HG02943 (cell line): ENCODE data around the gene ELN.
"Not testable (repeated sequence)": the region's sequence is repeated elsewhere in the genome, so short reads cannot be mapped to it uniquely, and the experiment has no call there.

Experiments used
- ATAC-seq: cut with Tn5 transposase; IDR thresholded peaks from one replicate; pipeline ENCODE4 v1.9.1; 2021; ENCODE audit warnings: mild to moderate bottlenecking, low read depth, moderate library complexity; ENCODE audit not compliant: unreplicated experiment

ELN gene

DNA sequence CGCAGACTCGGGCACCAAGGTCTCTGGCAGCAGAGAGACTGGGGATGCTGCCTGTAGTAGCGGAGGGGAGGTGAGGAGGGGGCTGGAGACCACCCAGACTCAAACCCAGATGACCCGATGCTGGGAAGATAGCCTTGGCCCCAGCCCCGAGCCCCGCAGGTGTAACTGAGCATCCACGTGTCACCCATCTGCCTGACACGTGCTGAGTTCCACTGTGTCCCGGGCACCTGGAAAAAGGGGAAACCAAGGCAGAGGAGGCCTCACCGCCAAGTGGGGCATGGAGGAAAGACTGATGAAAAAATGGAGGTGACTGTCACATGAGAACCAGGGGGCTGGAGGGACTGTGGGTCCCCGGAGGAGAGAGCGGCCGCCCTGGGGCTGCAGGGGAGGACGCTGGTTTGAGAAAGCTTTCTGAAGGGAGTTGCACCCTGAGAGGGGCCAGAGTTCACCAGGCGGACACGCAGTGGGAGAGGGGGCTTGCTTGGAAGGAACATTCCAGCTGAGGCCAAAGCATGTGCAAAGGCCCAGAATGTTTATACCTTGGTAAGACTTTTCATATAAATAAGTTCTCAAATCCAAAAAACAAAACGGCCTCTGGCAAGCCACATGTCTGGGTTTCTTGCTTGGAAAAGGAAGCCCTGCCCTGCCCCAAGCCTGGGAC is 27.4 kb upstream of the ELN start:
- ATAC-seq, result no peak

DNA sequence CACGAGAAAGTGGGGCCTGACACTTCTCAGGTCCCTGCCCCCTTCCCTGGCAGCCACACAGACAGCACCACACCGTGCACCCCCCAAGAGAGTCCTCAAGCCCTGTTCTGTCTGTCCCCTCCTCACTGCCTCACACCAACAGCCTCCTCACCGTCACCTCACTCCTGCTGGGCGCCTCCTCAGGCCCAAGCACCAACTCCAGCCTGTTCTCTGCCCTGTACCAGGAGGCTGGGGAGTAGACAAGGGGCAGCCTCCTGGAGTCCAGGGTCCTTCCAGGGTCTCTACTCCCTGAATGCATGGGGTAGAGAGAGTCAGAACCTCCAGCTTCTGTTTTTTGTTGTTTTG is 26.9 kb upstream of the ELN start:
- no peak for ATAC-seq

DNA sequence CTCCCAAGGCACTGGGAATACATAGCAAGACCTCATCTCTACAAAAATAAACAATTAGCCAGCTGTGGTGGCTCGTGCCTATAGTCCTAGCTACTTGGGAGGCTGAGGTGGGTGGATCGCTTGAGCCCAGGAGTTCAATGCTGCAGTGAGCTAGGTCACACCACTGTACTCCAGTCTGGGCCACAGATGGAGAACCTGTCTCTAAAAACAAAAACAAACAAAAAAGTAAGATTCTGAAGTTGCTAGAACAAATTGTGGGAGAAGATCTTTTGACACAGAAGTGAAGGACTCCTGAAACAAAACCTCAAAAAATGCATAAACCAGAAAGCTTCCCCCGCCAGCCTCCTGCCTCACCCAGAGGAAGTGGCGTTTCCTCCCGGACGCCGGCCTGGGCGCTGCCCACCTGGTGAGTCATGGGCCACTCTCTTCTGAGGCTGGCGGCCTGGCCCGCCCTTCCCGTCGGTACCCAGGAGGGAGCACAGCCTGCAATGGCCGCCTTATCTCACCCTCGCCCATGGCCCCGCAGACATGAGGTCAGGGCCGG is 25.4 kb upstream of the ELN start:
- ATAC-seq, result no peak

DNA sequence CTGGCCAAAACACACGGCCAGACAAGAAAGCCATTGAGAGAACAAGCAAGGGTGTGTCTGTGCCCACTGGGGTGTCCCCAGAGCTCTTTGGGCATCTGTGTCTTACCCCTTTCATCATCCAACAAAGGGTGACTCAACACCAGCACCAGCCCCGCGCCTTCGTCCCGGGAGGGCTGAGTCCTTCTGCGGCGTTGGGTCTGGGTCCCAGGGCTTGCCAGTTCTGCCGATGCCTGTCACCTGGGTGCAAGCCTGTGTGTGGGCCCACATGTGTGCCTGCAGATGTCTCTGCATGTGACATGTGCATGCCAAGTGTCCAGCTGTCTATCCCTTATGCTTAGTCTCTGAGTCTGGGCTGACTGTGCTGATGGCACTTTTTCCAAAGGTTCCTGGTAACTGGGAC is 24.4 kb upstream of the ELN start:
- no peak for ATAC-seq

DNA sequence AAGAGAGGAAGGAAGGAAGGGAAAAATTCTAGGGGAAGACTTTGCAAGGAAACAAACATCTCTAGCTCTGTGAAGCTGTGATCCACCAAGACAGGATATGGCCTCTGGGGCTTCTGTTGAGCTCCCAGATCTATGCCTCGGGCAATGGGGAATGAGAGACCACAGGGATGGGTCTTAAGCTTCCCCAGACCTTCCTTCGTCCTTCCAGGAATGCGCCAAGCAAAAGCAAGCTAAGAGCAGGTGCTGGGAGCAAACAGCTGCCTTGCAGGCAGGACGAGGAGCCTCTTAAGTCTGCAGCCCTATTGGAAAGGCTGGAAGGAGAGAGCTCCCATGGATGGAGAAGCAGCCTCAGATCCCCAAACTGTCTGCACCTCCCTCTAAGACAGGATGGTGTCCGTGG is 21.9 kb upstream of the ELN start:
- ATAC-seq, result no peak

DNA sequence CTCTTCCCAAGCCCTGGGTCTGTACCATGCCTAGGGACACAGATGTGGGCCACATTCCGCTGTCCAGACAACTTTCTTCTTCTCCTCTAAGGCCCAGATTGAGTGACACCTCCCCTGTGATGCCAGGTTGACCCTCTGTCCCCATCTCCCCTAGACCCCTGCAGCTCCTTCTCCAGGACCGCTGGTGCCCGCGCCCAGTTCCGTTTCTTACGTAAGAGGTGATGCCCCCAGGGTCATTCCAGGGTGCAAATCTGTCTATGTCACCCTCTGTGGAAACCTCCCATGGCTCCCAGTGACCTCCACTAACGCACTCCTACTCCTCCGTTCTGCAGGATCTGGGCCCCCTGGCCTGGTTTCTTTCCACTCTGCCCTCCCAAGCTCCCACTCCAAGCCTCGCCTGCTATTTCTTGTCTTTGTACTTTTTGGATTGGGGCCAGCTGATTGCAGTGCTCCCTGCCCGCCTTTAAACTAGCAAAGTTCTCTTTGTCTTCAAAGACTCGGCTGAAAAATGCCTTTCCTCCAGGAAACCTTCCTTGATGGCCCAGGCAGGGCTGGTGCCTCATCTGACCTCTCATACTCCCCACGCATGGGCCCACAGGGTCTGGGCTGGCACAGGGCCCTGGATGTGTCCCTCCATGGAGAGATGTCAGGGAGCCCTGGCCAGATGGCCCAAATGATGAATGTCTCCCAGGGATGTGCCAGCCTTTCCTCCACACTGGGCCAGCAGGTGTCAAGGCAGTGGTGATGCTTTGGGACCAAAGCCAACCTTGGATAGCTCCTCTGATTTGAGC is 21.3 kb upstream of the ELN start:
- no peak for ATAC-seq

DNA sequence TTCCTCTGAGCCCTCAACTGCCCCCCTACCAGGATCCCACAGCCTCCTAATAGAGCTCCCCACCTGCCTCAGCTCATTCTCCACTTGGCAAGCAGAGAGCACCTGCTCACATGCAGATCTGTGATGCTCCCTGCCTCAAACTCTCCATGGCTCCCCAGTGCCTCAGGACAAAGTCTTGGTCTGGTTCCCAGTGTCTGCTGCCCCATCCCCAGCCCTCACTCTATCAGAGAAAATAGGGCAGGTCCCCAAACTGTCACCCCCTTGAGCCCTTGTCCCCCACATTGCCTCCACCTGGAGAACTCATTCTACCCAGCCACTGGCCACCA is 20.8 kb upstream of the ELN start:
- ATAC-seq, result no peak

DNA sequence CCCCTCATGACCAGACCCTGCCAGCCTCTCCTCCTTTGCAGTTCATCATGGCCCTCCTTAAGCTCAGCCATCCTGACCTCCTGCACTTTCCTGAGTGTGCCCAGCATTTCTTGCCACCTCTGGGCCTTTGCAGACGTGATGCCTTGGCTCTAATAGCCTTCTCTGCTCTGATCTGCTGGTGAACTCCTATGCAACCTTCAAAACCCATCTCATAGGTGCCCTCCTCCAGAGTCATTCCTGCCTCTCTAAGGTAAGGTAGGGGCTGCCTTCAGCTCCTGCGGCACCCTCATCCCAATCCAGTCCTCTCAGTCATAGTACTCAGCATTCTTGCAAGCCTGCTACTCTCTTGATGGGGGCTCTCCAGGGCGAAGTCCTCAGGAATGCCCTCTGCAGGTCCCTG is 19.3 kb upstream of the ELN start:
- no peak for ATAC-seq

DNA sequence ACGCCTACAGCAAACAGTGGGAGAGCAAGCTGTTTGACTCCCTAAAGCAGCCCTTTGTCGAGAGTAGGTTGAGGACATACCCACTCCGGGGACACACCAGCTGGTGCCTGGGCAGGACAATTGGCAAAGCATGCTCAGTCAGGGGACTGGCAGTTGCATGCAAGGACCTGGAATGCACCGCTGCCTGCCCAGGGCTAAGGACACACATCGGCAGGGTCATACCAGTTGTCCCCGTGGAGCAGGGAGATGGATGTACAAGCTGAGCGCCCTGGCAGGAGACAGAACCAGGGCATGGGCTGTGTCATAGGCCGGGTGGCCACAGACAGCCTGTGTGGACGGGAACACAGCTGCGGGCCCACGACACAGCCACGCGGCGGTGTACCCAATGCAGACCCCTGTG is 18.3 kb upstream of the ELN start:
- no peak for ATAC-seq

DNA sequence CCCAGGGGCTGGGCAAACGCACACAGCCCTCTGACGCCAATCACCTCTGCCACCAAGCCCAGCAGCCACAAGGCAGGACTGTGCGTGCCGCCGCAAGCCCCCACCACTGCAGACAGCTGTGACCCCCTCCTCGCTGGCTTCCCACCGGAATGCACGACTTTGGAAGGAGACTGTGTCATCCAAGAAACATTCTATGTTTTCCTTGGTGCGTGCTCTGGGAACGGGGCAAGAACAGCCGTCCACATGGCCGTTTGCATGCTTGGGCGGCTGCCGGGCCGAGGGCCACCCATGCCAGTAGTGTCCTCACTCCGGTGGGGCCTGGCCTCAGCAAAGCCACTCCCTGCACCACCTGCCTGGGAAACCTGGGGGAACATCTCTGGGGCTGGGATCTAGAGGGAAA is 17.6 kb upstream of the ELN start:
- no peak for ATAC-seq

DNA sequence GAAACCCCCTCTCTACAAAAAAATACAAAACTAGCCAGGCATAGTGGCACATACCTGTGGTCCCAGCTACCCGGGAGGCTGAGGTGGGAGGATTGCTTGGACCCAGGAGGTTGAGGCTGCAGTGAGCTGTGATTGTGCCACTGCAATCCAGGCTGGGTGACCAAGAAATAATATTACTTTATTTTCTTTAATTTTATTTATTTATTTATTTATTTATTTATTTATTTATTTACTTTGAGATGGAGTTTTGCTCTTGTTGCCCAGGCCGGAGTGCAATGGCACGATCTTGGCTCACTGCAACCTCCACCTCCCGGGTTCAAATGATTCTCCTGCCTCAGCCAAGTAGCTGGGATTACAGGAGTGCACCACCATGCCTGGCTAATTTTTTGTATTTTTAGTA is 16.6 kb upstream of the ELN start:
- not testable (repeated sequence) for ATAC-seq

DNA sequence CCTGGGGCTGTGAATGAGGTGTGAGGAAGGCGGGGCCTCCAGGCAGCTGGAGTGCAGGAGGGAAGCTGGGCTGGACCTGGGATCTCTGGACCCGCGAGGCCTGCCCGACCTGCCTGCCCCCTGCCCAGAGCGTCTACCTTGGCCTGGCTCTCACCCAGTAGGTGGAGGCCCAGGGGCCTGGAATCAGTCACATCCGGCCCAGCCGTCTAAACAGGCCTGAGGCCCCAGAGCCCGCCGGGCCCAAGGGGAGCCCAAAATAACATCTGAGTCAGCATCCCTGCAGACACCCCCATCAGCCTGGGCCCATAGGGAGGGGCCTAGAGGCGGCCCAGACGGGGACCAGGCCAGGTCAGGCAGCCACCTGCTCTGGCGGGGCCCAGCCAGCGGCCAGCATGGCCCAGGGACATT is 15.1 kb upstream of the ELN start:
- no peak for ATAC-seq

DNA sequence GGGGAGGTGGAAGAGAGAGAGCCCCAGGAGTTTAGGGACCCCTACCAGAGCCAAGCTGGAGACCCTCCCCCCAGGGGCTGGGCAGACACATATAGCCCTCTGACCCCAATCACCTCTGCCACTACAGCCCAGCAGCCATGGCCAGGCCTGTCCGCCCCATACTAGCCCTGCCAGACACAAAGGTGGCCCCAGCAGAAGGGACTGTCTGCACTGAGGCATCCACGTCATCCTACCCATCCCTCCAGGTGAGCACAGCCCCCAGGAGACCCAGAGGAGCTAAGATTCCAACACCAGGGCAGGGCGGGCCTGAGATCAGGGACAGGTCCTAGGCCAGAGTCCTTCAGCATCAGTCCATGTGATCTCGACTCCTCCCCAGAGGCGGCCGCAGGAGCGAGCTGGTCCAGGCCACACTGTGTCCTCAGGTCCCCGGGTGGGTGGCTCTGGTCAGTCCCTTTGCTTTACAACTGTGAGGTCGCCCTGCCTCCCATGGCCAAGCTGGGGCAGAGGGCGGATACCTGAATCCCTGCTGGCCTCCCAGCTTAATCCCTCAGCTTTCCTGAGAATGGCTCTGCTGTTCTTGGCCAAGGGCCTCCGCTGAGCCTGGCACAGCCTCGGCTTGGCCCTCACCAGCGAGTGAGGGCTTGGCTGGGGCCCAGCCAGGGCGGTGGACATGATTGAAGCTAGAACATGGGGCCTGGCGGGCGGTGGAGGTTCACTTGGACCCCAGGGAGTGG is 14.3 kb upstream of the ELN start:
- ATAC-seq, result no peak

DNA sequence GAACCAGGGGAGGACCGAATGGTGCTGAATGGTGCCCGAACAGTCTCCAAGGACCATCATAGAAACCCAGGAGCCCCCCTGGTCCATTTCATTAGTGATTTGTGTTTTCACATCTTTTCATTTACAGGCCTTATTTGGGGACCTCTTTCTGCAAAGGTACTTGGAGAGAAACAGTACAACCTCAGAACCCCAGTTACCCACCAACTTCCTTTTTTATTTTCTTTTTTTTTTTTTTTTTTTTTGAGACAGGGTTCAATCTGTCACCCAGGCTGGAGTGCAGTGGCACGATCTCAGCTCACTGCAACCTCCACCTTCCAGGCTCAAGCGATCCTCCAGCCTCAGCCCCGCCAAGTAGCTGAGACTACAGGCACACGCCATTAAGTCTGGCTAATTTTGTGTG is 13.0 kb upstream of the ELN start:
- ATAC-seq, result no peak

DNA sequence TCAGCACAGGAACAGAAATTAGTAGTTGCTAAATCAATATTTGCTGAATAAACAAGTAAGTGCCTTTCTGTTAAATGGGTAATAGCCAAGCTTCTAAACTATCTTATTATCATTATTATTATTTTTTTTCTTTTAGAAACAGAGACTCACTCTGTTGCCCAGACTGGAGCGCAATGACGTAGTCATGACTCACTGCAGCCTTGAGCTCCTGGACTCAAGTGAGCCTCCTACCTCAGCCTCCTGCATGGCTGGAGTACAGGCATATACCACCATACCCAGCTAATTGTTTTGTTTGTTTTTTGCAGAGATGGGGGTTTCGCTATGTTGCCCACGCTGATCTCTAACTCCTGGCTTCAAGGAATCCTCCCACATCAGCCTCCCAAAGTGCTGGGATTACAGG is 12.3 kb upstream of the ELN start:
- no peak for ATAC-seq

DNA sequence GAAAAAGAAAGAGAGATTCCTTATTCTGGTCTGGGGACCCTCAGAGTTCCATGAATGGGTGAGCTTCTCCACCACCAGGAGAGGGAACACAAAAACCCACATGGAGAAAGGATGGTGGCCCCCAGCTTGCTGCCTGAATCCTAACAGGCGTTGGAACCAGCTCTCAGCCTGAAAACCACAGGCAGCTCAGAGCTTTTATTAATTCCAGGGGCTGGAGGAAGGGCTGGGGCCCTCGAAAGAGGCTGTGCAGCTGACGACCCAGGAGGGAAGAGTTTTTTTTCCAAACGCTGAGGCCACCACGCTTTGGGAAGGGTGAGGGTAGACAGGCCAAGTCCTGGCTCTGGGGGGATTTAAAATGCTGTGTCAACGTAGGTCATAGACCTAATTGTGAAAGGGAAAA is 10.8 kb upstream of the ELN start:
- ATAC-seq, result no peak

DNA sequence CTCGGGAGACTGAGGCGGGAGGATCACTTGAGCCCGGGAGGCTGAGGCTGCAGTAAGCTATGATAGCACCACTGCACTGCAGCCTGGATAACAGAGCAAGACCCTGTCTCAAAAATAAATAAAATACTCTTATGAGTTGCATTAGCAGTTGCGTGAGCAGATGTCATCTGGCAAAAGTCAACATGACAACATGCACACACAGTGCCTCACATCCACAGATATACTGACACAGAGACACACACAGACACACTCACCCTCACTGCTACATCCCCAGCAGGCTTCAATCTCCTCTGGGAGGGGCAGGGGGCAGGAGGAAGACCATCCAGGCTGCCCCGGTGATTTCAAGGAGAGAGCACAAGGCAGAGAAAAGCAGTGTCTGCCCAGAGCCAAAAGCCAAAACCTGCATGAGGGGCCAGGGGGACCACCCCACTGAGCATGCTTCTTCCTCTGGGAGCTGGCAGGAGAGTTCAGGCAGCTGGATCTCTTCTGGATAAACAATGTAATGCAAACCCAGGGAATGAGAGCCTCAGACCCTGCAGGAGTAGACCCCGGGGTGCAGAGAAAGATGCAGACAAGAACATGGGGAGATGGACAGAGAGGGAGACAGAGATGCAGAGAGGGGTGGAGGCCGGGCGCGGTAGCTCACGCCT is 9.6 kb upstream of the ELN start:
- ATAC-seq, result no peak

DNA sequence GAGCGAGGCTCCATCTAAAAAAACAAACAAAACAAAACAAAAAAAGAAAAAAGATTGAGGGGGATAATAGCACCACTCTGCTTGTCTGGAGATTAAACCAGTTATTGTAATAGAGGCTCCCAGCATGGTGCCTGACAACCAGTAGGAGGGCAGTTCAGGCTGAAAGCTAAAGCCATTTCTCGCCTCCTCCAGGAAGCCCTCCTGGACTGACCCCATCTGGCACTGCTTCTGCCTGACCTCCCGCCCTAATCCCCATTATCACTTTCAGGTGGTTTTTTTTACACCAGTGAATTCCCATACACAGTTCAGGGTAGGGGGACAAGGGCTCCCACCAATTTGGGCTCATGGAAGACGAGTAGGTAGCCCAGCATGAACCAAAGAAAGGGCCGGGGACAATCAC is 8.8 kb upstream of the ELN start:
- no peak for ATAC-seq

DNA sequence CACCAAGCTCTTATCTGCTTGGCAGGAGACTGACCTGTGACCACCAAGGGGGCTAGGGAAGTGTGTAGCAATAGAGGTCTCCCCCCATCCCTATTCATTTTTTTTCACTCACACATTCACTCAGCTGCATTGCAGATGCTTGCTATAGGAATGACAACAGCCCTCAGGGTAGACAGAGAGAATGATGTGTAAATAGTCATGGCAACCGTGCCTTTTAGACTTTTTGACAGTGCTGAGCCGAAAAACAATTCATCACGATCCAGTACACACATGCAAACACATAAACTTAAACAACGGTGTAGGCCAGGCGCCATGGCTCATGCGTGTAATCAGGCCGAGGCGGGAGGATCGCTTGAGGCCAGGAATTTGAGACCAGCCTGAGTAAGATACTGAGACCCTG is 7.6 kb upstream of the ELN start:
- ATAC-seq, result no peak

DNA sequence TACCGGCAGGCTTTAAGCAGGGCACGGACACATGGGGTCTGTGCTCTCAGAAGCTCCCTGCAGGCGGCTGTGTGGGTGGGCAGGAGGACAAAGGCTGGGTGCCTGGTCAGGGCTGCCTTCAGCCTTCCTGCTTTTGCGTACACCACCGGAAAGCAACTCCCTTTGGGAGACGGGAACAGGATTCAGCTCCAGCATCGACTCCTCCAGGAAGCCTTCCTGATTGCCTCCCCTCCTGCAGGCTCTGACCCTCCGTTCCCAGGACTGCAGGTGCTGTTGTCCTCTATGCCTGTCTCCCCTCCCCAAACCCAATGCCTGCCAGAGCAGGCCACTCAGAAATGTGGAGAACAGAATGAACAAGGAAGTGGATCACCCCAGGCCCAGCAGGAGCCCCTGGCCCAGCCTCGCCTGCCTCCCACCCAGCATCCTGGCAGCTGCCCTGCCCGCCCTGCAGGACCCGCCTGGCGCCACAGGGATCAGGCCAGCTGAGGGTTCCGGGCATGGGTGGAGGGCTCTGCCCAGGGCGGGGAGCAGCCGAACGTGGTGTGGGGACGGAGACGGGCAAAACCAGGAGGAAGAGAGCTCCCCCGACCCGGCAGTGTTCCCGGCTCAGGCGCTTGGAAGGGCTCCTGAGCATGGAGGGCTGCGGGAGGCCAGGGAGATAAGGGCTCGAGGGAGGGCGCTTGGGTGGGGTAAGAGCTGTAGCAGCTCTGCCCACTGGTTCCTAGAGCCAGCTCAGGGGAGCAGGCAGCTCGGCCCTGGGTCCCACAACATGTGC is 6.2 kb upstream of the ELN start:
- no peak for ATAC-seq

DNA sequence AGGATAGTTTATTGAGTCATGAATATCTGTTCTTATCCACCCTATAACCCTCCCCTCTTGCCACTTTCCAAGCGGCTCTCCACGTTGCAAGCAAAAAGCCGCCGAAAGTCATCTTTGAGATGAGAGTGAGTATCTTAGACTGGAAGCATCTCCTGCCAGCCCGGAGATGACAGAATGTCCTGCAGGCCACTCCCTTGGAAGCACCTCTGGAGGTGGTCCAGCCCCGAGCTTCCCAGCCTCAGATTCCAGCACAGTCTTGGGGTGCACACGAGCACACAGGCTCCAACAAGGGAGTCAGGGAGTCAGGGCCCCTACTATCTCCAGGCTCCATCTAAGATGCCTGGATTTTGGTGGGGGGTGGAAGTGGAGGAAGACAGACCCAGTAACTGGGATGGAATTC is 5.5 kb upstream of the ELN start:
- ATAC-seq, result no peak
